GM12878 (cell line): ENCODE measurements around the gene ATXN7L1. TPM values are rescaled to one million over a fixed set of nuclear protein-coding genes. Genes with fewer than 3 reads are reported as not detected.

Experiments used
- ATAC-seq: fragments of 200-7000 bp; cut with Tn5 transposase; 3 replicates; pipeline ENCODE4 v1.9.1; 2020; ENCODE audit warnings: mild to moderate bottlenecking, moderate library complexity
- BruUV-seq: library from RNA; stranded (reverse); fragments of 400-500 nt; replicated peaks from 2 replicates; lab custom pipeline; 2021; lab: Mats Ljungman, UMichigan
- CTCF ChIA-PET: fragments of 300-600 bp; sonication (Branson Sonifier 250); formaldehyde crosslinking; extraction: SDS; loops from one replicate; lab custom pipeline; 2021; ENCODE audit warnings: inconsistent platforms; lab: Yijun Ruan, JAX
- POLR2A ChIA-PET: fragments of 350-600 bp; formaldehyde crosslinking; extraction: SDS; loops from one replicate; lab custom pipeline; 2021; ENCODE audit warnings: inconsistent platforms; lab: Charles Lee
- RAD21 ChIA-PET: fragments of 300-600 bp; sonication (Branson Sonifier 250); formaldehyde crosslinking; loops from one replicate; lab custom pipeline; 2023; ENCODE audit warnings: antibody characterized with exemption; ENCODE audit not compliant: unreplicated experiment; lab: Charles Lee
- SMC1A ChIA-PET: fragments of 300-600 bp; sonication (Branson Sonifier 250); formaldehyde crosslinking; loops from one replicate; lab custom pipeline; 2023; ENCODE audit not compliant: unreplicated experiment, uncharacterized antibody; lab: Charles Lee
- DNase-seq: peaks from one replicate; pipeline ENCODE4 v3.0.0-alpha.2; 2011; ENCODE audit warnings: low read depth, low spot score
- FAIRE-seq: peaks from 3 replicates; lab custom pipeline; 2011; peaks lifted over from hg19 to GRCh38; lab: Jason Lieb, UNC
- H2AFZ ChIP-seq: 2 replicates; pipeline ENCODE4 v1.6.0; 2011; ENCODE audit warnings: low read depth, low read length, control low read depth; ENCODE audit not compliant: control insufficient read depth
- H3K27ac ChIP-seq: 2 replicates; pipeline ENCODE4 v1.5.1; 2011; ENCODE audit warnings: control low read depth; ENCODE audit not compliant: control insufficient read depth, insufficient read depth
- H3K27me3 ChIP-seq, 2 experiments: replicated peaks in 1 of 2; 2 replicates each; pipeline versions ENCODE4 v1.6.0 to v1.6.1; 2011; ENCODE audit warnings: low read length in 1 of 2; ENCODE audit not compliant: control insufficient read depth in 2 of 2, insufficient read depth in 2 of 2
- H3K36me3 ChIP-seq, 2 experiments: 2 replicates each; pipeline ENCODE4 v1.5.1; 2011; ENCODE audit warnings: low read length in 1 of 2; ENCODE audit not compliant: control insufficient read depth in 2 of 2, insufficient read depth in 2 of 2
- H3K4me1 ChIP-seq: 2 replicates; pipeline ENCODE4 v1.6.1; 2011; ENCODE audit warnings: mild to moderate bottlenecking, low read length, moderate library complexity, mixed read lengths; ENCODE audit not compliant: control insufficient read depth, insufficient read depth
- H3K4me2 ChIP-seq: 2 replicates; pipeline ENCODE4 v1.6.0; 2011; ENCODE audit warnings: control low read depth; ENCODE audit not compliant: control insufficient read depth, insufficient read depth
- H3K4me3 ChIP-seq: fragments of 200-600 bp; sonication (generic); 2 replicates; pipeline ENCODE4 v1.5.1; 2016
- H3K79me2 ChIP-seq: 2 replicates; pipeline ENCODE4 v1.6.0; 2011; ENCODE audit warnings: low read length; ENCODE audit not compliant: control insufficient read depth, insufficient read depth
- H3K9ac ChIP-seq: 2 replicates; pipeline ENCODE4 v1.8.0; 2011; ENCODE audit warnings: low read length, control low read depth, mixed read lengths; ENCODE audit not compliant: control insufficient read depth, insufficient read depth
- H3K9me3 ChIP-seq: replicated peaks from 3 replicates; pipeline ENCODE4 v1.5.1; 2011; ENCODE audit warnings: mild to moderate bottlenecking, low read length; ENCODE audit not compliant: control insufficient read depth, insufficient read depth
- H4K20me1 ChIP-seq: 2 replicates; pipeline ENCODE4 v1.6.0; 2011; ENCODE audit not compliant: control insufficient read depth, insufficient read depth
- SRF ChIP-seq, 2 experiments: IDR thresholded peaks; 2 replicates each; pipeline ENCODE4 v1.6.1; 2011; ENCODE audit warnings: low read depth in 2 of 2, low read length in 2 of 2, mild to moderate bottlenecking in 1 of 2, moderate library complexity in 1 of 2
- TCF7 ChIP-seq: IDR thresholded peaks from 2 replicates; pipeline ENCODE4 v1.6.1; 2014; ENCODE audit warnings: antibody characterized with exemption, borderline replicate concordance
- WGBS: methylation state at CpG from one replicate; pipeline ENCODE4 v1.1.6; 2016; ENCODE audit warnings: low lambda C conversion rate; ENCODE audit not compliant: insufficient replicate concordance, insufficient coverage; ENCODE audit errors: missing lambda C conversion rate; 5-methylcytosine and 5-hydroxymethylcytosine counted together
- in situ Hi-C: fragments of 300-500 bp; cut with MboI; formaldehyde crosslinking; loops from 9 replicates; pipeline ENCODE4 v1.14.3; 2018; ENCODE audit warnings: mixed read lengths
- intact Hi-C: fragments of 100-400 bp; cut with micrococcal nuclease; formaldehyde crosslinking; loops from one replicate; pipeline ENCODE4 v1.14.2; 2022; ENCODE audit not compliant: unreplicated experiment
- polyA plus RNA-seq, 11 experiments: library from polyadenylated mRNA; depleted of rRNA in 4 of 11; unstranded in 6 of 11; stranded (reverse) in 5 of 11; fragments of >200 nt; fragmentation: Nextera tagmentation in 4 of 11; fragmentation: Illumina TruSeq in 1 of 11; extraction: Ambion mirVana in 4 of 11; extraction: Trizol in 1 of 11; gene quantifications; 1 replicate in 1 of 11; 2 replicates in 10 of 11; pipeline versions ENCODE4 v1.2.1 to v1.2.3, GENCODE V29; 2011 to 2016; ENCODE audit warnings: inconsistent platforms in 2 of 11, missing spikeins in 2 of 11, low read depth in 1 of 11
- total RNA-seq, 4 experiments: library from RNA; depleted of rRNA in 3 of 4; stranded (reverse); fragments of >200 nt in 3 of 4; fragmentation: Illumina TruSeq in 1 of 4; extraction: Trizol in 1 of 4; gene quantifications; 2 replicates each; pipeline versions ENCODE4 v1.2.1 to v1.2.3, GENCODE V29; 2013 to 2021

Gene ATXN7L1
- total and polyA plus RNA-seq, 10 of the 15 experiments (the other 5 are each of a cell fraction or from before 2014, with no cell fraction given) = 0.40 to 2.9 (median 1.2) TPM

DNA sequence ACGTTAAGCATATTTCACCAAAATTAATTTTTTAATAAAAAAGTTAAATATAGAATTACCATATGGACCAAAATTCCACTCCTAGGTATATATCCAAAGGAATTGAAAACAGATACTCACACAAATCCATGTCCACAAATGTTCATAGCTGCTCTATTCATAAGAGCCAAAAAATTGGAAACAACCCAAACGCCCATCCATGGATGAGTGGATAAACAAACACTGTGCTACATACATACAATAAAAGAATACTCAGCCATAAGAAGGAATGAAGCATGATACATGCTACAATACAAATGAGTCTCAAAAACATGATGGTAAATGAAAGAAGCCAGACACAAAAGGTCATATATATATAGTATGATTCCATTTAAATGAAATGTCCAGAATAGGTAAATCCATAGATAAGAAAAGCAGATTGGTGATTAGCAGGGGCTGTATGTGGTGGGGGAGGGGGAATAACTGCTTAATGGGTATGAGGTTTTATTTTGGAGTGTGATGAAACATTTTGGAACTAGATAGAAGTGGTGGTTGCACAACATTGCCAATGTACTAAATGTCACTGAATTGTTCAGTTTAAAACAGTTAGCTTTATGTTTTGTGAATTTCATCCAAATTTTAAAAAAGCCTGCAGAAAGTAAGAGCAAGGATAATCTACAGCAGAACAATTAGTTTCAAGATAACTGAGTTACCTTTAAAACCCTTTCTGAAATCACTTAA, 193.9 kb downstream of the ATXN7L1 start:
- H3K4me1 ChIP-seq = peaks cover 14% of the 10 kb centered on the region
- no peak overlapping the region for H2AFZ ChIP-seq
- H3K9ac ChIP-seq = no peak overlapping the region
- H3K27ac ChIP-seq = no peak overlapping the region
- H3K4me2 ChIP-seq = no peak overlapping the region
- 0 out of 4 replicates have a peak, but pooled peaks cover 0 to 2% of the 10 kb centered on the region in 2 experiments for H3K27me3 ChIP-seq
- DNase-seq (no peak), ATAC-seq (no peak), FAIRE-seq (no peak)
- intact Hi-C loops = no loop called here
- H4K20me1 ChIP-seq = no peaks in the 10 kb centered on the region
- in situ Hi-C loops = no loop called here
- SMC1A ChIA-PET = no interaction called here
- CTCF ChIA-PET = no interaction called here
- no peak overlapping the region for H3K4me3 ChIP-seq
- no TSS peak for BruUV-seq
- WGBS = 27% methylated on average over 2 of the region's 2 CpGs
- RAD21 ChIA-PET = no interaction called here
- H3K9me3 ChIP-seq = no peaks in the 10 kb centered on the region
- H3K79me2 ChIP-seq = no peaks in the 10 kb centered on the region
- no peak for TF ChIP-seq TCF7
- POLR2A ChIA-PET = no interaction called here
- no peaks in the 10 kb centered on the region for H3K36me3 ChIP-seq

DNA sequence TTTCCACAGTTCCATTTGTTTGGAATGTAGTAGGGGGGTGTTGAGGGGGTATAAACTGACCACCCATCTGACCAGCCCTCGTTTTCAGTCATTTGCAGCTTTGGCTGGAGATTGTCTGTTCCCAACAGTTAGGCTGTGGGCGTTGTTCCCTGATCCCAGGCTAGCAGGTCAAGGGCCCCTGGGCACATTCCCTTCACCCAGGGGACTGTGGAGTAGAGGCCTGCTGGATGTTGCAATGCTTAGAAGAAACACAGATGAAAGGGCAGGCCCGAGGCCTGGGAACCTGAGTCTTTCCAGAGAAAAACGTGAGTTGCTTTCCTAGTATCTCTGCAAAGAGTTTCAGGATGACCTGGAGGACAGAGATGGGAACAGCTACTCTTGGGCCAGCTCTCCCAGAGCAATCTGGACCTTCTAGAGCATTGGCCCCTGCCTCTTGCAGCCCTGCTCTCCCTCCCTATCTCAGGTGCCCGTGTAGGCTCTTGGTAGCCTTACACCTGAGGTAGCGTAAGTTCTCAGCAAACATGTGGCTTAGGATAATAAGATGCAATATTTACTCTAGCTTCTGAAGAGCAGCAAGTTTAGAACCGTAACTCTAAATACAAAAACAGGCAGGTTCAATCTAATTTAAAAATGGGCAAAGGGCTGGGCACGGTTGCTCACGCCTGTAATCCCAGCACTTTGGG, 195.8 kb downstream of the ATXN7L1 start:
- intact Hi-C loops = no loop called here
- H3K4me2 ChIP-seq = no peak overlapping the region
- no peak for TF ChIP-seq SRF (IDR thresholded peaks at IDR 0.05; ENCODE audit: low read depth in 2 of 2, low read length in 2 of 2)
- TF ChIP-seq, all 136 proteins: peak for 0
- H3K36me3 ChIP-seq = no peaks in the 10 kb centered on the region
- ATAC-seq (no peak), DNase-seq (no peak), FAIRE-seq (no peak)
- H3K27ac ChIP-seq = no peak overlapping the region
- H3K4me1 ChIP-seq = peaks cover 15% of the 10 kb centered on the region
- ChIA-PET RAD21 (no interaction called here), CTCF (no interaction called here), POLR2A (no interaction called here), SMC1A (no interaction called here)
- H3K9me3 ChIP-seq = no peaks in the 10 kb centered on the region
- 85% methylated on average over 9 of the region's 9 CpGs for WGBS
- no peak overlapping the region for H3K9ac ChIP-seq
- no peak overlapping the region for H2AFZ ChIP-seq
- BruUV-seq = no TSS peak
- no peaks in the 10 kb centered on the region for H3K79me2 ChIP-seq
- H3K4me3 ChIP-seq = no peak overlapping the region
- no peaks in the 10 kb centered on the region for H4K20me1 ChIP-seq
- in situ Hi-C loops = no loop called here
- H3K27me3 ChIP-seq = 0 out of 4 replicates have a peak, but pooled peaks cover 0 to 2% of the 10 kb centered on the region in 2 experiments
